Measurements from ENCODE around the gene SLC22A16. TPM values are rescaled to one million over a fixed set of nuclear protein-coding genes. Genes with fewer than 3 reads are reported as not detected.

Gene SLC22A16
- total and polyA plus RNA-seq, 2 donors (not counting 1 experiment from before 2014, with no cell fraction given), result not detected

DNA sequence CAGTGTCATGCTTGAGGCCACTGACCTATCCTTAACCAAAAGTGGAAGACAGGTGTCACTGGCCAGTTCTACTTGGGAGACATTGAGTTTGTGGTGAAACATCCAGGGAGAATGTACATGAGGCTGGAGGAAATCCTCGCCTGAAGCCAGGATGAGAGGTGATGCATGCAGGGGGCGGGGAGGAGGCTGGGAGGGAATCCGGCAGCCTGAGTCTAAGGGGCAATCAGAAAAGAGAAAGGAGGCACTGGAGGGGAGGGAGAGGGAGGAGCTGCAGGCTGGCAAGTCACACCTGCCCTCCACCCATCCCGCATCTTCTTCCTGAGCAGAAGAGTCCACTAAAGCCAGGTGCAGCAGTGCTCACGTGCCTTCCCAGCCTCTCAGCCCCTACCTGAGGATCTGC lies 46.2 kb downstream of the SLC22A16 start:
- TF ChIP-seq CTCF (IDR thresholded peaks at IDR 0.05), result no peak
- TF ChIP-seq EZH2 (IDR thresholded peaks at IDR 0.05; ENCODE audit: borderline replicate concordance, insufficient read depth, low read depth, low read length, poor library complexity, severe bottlenecking), result no peak
- no peak overlapping the region for H3K27ac ChIP-seq (ENCODE audit: low read length in 2 of 2)
- H3K4me1 ChIP-seq (ENCODE audit: control insufficient read depth in 2 of 2, insufficient read depth in 2 of 2, low read length in 2 of 2), result no peaks in the 10 kb centered on the region
- no peak overlapping the region for H3K4me2 ChIP-seq (replicated peaks; ENCODE audit: low read depth, low read length, poor library complexity, severe bottlenecking)
- H3K9me3 Mint-ChIP-seq (ENCODE audit: insufficient read depth), result no peaks in the 10 kb centered on the region
- DNase-seq (no peak), ATAC-seq (ENCODE audit: low read depth) (no peak)
- H3K27me3 ChIP-seq (replicated peaks in 1 of 4; ENCODE audit: control extremely low read depth in 1 of 4, control insufficient read depth in 3 of 4, insufficient read depth in 4 of 4, low read length in 3 of 4), result no peaks in the 10 kb centered on the region
- no peak overlapping the region for H3K9ac ChIP-seq (ENCODE audit: low read length)
- no peaks in the 10 kb centered on the region for H3K4me1 Mint-ChIP-seq
- H2AFZ ChIP-seq (ENCODE audit: insufficient read depth, low read depth, low read length, poor library complexity, severe bottlenecking), result no peak overlapping the region
- H4K20me1 ChIP-seq (ENCODE audit: control insufficient read depth, insufficient read depth, low read length, poor library complexity, severe bottlenecking), result no peaks in the 10 kb centered on the region
- WGBS (ENCODE audit: insufficient coverage), result 84% methylated on average over 5 of the region's 5 CpGs
- H3K4me3 Mint-ChIP-seq, result no peak overlapping the region
- POLR2A ChIA-PET, result no interaction called here
- no peaks in the 10 kb centered on the region for H3K36me3 ChIP-seq (replicated peaks in 1 of 2; ENCODE audit: control extremely low read depth in 1 of 2, control insufficient read depth in 1 of 2, extremely low read depth in 1 of 2, insufficient read depth in 2 of 2, low read length in 1 of 2)
- H3K27ac Mint-ChIP-seq, result no peak overlapping the region
- no peaks in the 10 kb centered on the region for H3K79me2 ChIP-seq (ENCODE audit: control insufficient read depth, insufficient read depth, low read length)
- intact Hi-C loops (cut with micrococcal nuclease), result no loop called here
- CTCF ChIA-PET, result no interaction called here
- no peak overlapping the region for H3K4me3 ChIP-seq (ENCODE audit: control extremely low read depth in 1 of 5, extremely low read depth in 1 of 5, insufficient read depth in 1 of 5, low read depth in 2 of 5, low read length in 4 of 5)
- H3K27me3 Mint-ChIP-seq, result peaks cover 16% of the 10 kb centered on the region
- H3K9me3 ChIP-seq (ENCODE audit: control extremely low read depth in 1 of 3, control insufficient read depth in 2 of 3, insufficient read depth in 1 of 3, low read length in 2 of 3), result no peaks in the 10 kb centered on the region

GRCh38 chr6:110428153-110428552 lies 48.3 kb downstream of the SLC22A16 start:
- Histone ChIP-seq H3K9ac (ENCODE audit: low read length) (no peak overlapping the region), H3K4me1 (ENCODE audit: control insufficient read depth in 2 of 2, insufficient read depth in 2 of 2, low read length in 2 of 2) (no peaks in the 10 kb centered on the region), H2AFZ (ENCODE audit: insufficient read depth, low read depth, low read length, poor library complexity, severe bottlenecking) (no peak overlapping the region), H3K27ac (ENCODE audit: low read length in 2 of 2) (no peak overlapping the region), H3K4me2 (replicated peaks; ENCODE audit: low read depth, low read length, poor library complexity, severe bottlenecking) (no peak overlapping the region), H3K27me3 (replicated peaks in 1 of 4; ENCODE audit: control extremely low read depth in 1 of 4, control insufficient read depth in 3 of 4, insufficient read depth in 4 of 4, low read length in 3 of 4) (peaks cover 0 to 5% (median 2%) of the 10 kb centered on the region in 4 experiments), H3K9me3 (ENCODE audit: control extremely low read depth in 1 of 3, control insufficient read depth in 2 of 3, insufficient read depth in 1 of 3, low read length in 2 of 3) (no peaks in the 10 kb centered on the region), H4K20me1 (ENCODE audit: control insufficient read depth, insufficient read depth, low read length, poor library complexity, severe bottlenecking) (no peaks in the 10 kb centered on the region), H3K36me3 (replicated peaks in 1 of 2; ENCODE audit: control extremely low read depth in 1 of 2, control insufficient read depth in 1 of 2, extremely low read depth in 1 of 2, insufficient read depth in 2 of 2, low read length in 1 of 2) (no peaks in the 10 kb centered on the region), H3K79me2 (ENCODE audit: control insufficient read depth, insufficient read depth, low read length) (no peaks in the 10 kb centered on the region), H3K4me3 (ENCODE audit: control extremely low read depth in 1 of 5, extremely low read depth in 1 of 5, insufficient read depth in 1 of 5, low read depth in 2 of 5, low read length in 4 of 5) (no peak overlapping the region)
- POLR2A ChIA-PET, result no interaction called here
- no CpG with 5 or more reads among the region's 2 CpGs for WGBS (ENCODE audit: insufficient coverage)
- no peaks in the 10 kb centered on the region for H3K9me3 Mint-ChIP-seq (ENCODE audit: insufficient read depth)
- H3K4me1 Mint-ChIP-seq, result no peaks in the 10 kb centered on the region
- DNase-seq, result no peak
- CTCF ChIA-PET, result no interaction called here
- H3K27ac Mint-ChIP-seq, result no peak overlapping the region
- peaks cover 22% of the 10 kb centered on the region for H3K27me3 Mint-ChIP-seq
- intact Hi-C loops (cut with micrococcal nuclease), result no loop called here
- no peak overlapping the region for H3K4me3 Mint-ChIP-seq
- TF ChIP-seq CTCF (IDR thresholded peaks at IDR 0.05) (no peak), EZH2 (IDR thresholded peaks at IDR 0.05; ENCODE audit: borderline replicate concordance, insufficient read depth, low read depth, low read length, poor library complexity, severe bottlenecking) (no peak)
- no peak for ATAC-seq (ENCODE audit: low read depth)

Measured in B cell (primary cell).